HG02943 (cell line): ENCODE measurements around the gene C20orf204.
A peak's percentile ranks its signal among the peaks of the same experiment; 100 is the strongest.

ENCODE experiments used
- ATAC-seq: cut with Tn5 transposase; IDR thresholded peaks from one replicate; pipeline ENCODE4 v1.9.1; 2021; ENCODE audit warnings: mild to moderate bottlenecking, low read depth, moderate library complexity; ENCODE audit not compliant: unreplicated experiment

Gene C20orf204

GRCh38 chr20:64053841-64054661 lies 18.1 kb downstream of the C20orf204 start:
- ATAC-seq = no peak

GRCh38 chr20:64055396-64055892 lies 19.5 kb downstream of the C20orf204 start:
- no peak for ATAC-seq

GRCh38 chr20:64055893-64056638 lies 20.1 kb downstream of the C20orf204 start:
- ATAC-seq = no peak

DNA sequence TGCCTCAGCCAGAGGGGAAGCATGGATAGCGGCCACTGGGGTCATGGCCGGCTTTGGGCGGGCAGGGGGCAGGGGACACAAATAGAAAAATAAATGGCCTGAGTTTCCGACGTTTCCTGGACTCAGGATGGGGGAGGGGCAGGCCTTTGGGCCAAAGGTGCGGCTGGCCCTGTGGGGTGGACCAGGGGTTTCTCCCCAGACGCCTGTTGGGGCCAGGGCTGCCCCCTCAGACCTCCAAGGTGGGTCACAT lies 20.6 kb downstream of the C20orf204 start:
- no peak for ATAC-seq

GRCh38 chr20:64056889-64057627 lies 21.1 kb downstream of the C20orf204 start:
- no peak for ATAC-seq

DNA sequence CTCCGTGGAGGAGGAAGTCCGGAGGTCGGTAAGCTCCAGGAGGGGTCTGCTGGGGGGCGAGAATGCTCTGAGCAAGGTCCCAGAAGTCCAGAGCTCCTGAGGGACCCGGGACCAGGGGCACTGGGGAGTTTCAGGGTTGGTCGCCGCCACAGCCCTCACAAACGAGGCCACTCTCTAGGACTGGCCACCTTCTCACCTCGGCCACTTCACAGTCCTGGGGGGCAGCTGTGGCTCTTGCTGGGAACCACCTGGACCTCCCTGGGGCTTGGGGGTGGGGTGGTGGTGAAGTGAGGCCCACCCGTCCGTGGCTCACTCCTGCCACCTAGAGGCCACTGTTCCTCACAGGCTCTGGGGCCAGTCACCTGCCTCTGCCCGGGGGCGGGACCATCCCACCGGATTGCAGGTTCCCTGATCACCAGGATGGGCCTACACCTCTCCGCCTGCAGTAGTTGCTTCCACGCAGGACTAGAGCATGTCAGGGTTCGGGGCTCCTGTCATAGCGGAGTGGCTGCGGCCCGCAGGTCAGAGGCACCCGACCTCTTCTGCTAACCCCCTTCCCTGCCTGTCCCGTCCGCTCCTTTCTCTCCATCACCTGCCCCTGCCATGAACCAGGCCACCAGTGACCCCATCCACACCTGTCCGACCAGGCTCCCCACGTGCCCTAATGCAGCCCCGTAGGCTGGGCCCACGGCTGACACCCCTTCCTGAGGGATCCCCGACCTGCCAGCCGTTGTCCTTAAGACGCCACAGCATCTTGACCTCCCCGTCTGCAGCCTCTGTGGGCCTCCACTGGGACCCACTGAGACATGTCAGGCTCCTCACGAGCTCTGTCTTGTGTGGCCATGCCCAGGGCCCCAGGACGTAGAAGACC lies 21.9 kb downstream of the C20orf204 start:
- no peak for ATAC-seq

DNA sequence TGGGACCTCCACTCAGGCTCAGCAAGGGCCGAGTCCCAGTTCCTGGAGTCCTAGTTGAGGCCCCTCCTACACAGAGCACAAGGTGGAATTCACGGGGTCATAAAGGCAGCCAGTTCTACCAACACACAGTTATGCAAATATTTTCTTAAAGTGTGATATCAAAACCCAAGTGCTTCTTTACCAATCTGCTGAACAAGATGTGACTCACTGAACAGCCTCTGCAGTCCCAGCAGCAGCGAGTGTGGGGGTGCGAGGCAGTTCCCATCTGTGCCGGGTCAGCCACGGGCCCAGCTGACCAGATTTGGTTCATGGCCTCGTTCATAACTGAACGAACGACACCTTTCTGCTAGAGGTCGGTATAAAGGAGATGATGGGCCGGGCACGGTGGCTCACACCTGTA lies 22.6 kb downstream of the C20orf204 start:
- no peak for ATAC-seq

GRCh38 chr20:64062276-64062595 lies 26.3 kb downstream of the C20orf204 start:
- ATAC-seq = no peak

GRCh38 chr20:64062596-64063388 lies 26.8 kb downstream of the C20orf204 start, which contains the start of gene TCEA2:
Gene TCEA2 (plus strand): TSS chr20:64063198. CDS start chr20:64063313, 115 bp downstream.
- peak; percentile 72 for ATAC-seq

DNA sequence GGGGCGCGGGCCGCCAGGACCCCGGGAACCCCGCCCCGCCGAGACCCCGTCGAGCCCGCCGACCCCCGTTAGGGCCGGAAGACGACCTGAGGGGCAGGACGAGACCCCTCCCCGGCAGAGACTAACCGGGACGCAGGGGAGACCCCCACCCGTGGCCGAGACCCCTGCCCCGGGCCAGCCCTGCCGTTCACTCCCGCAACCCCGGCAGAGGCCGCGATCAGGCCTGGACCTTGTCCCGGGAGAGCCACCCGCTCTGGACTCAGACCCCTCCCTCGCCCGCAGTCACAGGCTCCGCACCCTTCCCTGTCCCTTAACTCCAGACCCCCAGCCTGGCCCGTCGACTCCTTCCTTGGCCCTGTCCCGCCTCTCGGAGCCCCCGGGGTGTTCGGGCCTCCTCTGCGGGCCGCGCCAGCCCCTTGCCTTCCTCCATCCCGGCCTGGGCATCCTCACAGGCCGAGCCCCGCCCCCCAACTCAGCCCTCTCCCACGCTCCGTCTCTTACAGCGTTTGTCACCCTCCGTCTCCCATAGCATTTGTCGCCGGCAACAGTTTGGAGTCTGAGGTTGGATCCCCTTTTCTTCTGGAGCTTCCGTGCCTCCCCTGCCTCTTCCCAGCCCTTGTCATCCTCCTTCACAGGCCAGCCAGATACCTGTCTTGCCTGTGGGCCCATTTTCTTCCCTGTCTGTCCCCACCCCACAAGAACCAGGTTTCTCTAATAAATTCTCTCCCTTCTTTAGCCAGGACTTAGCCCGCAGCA lies 27.6 kb downstream of the C20orf204 start:
- no peak for ATAC-seq

DNA sequence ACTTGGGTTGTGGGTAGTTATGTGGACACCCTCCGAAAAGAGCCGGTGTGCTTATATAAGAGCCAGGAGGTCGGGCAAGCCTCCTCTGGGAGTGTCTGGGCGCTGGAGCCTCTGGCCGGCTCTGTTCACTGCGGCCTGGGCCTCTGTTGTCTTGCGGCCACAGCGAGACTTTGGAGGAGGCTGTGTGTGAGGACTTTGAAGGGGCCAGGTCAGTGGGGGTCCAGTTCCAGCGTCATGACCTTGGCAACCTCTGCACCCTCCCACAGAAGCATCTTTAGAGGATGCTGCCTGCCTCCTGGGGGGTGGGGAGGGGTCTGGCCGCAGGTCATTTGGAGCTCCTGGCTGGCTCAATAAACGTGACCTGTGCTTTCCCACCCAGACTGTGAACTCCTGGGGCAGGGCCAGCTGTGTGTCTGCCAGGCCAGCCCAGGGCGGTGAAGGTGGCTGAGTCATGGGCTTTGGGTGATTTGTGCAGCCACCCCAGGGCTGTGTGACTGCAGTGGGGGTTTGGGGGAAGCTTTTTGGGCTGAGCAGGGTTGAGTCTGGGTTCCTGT lies 28.2 kb downstream of the C20orf204 start:
- ATAC-seq = no peak

- no peak for ATAC-seq
Measured at GRCh38 chr20:64065062-64065973, 29.3 kb downstream of the C20orf204 start.

- ATAC-seq = no peak
Measured at GRCh38 chr20:64065974-64066343, 30.0 kb downstream of the C20orf204 start.

GRCh38 chr20:64067005-64067632 lies 31.1 kb downstream of the C20orf204 start:
- ATAC-seq = no peak

DNA sequence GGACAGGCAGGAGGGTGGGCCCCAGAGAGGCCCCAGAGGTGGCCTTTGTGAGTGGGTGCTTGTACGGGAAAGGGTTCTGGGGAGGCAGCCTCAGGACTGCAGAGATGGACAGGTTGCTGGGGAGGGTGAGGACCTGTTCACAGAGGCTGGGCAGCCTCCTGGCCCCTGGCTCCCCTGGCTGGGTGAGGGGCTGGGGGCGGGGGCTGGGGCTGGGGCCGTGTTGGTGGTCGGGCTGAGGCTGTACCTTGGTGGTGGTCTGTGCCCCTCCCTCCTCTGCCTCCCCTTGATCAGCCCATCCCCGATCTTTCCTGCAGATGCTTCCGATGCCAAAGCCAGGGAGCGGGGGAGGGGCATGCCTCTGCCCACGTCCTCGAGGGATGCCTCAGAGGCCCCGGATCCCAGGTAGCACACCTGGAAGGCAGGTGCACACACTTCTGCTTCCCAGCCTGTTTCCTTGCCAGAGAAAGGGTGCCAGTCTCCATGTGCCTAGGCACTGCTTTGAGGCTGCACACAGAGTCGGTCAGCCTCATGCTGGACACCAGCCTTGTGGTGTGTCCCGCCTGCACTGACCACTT lies 31.8 kb downstream of the C20orf204 start:
- no peak for ATAC-seq

DNA sequence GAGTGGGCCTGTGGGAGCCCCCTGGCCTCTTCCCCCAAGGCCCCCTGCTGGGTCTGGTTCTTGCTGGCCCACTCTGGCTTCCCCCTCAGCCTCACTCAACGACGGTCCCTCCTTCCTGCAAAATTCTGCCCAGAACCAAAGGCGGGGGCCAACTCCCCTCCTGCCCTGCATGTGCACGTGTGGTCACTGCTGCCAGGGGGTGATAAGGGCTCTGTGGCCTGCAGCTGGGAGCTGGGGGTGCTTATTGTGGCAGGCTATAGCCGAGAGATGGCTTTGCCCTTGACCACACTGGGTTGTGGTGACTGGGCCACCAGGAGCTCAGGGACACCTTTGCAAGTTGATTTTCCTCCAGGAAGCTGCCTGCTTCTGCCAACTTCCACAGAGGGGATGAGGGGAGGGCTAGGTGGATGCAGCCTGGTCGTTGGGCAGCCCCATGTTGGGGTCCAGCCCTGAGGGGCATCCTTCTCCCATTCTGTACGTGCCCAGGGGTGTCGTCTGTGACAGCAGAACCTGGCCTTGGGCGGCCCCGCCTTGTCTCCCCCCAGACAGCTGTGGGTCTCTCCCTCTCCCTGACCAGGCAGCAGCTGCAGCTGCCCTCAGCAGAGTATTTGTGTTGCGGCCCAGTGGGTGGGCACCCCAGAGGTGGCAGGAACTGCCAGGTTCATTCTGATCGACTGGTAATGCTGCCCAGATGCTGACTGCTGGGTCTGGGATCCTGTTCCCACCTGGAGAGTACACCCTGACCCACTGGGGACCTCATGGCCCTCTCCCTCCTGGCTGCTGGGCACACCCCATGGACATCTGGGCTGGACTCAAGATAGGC lies 32.6 kb downstream of the C20orf204 start:
- no peak for ATAC-seq
